Uterus (tissue), 4 donors: Measurements from ENCODE around the gene RABAC1. TPM values are rescaled to one million over a fixed set of nuclear protein-coding genes. Genes with fewer than 3 reads are reported as not detected.

Experiments
- DNase-seq, 2 donors: peaks; one replicate each; pipeline ENCODE4 v3.0.0-alpha.2; 2019 to 2020
- H3K27ac ChIP-seq, 2 donors: fragments of 200-600 bp; sonication (generic); 1 replicate in 1 of 2; 2 replicates in 1 of 2; pipeline ENCODE4 v1.5.1; 2016 to 2018
- H3K27me3 ChIP-seq, 2 donors: fragments of 200-600 bp; sonication (generic); one replicate each; pipeline ENCODE4 v1.5.1; 2018 to 2019; ENCODE audit warnings: control low read depth in 1 of 2
- H3K36me3 ChIP-seq, 2 donors: fragments of 200-600 bp; sonication (generic); one replicate each; pipeline ENCODE4 v1.5.1; 2019; ENCODE audit warnings: control low read depth in 1 of 2
- H3K4me1 ChIP-seq, 2 donors: fragments of 200-600 bp; sonication (generic); one replicate each; pipeline ENCODE4 v1.5.1; 2018 to 2019; ENCODE audit warnings: control low read depth in 1 of 2
- H3K4me3 ChIP-seq, 2 donors: fragments of 200-600 bp; sonication (generic); 1 replicate in 1 of 2; 2 replicates in 1 of 2; pipeline ENCODE4 v1.5.1; 2018 to 2019; ENCODE audit warnings: mild to moderate bottlenecking in 1 of 2
- H3K9me3 ChIP-seq, 2 donors: fragments of 200-600 bp; sonication (generic); one replicate each; pipeline ENCODE4 v1.5.1; 2019; ENCODE audit warnings: control low read depth in 1 of 2
- CTCF ChIP-seq, 4 experiments: fragments of 200-600 bp in 2 of 4; fragments of 450-650 bp in 2 of 4; sonication (generic) in 2 of 4; IDR thresholded peaks; one replicate each; pipeline ENCODE4 v1.5.1; 2016 to 2019; ENCODE audit warnings: antibody characterized with exemption in 4 of 4, mild to moderate bottlenecking in 2 of 4, moderate library complexity in 1 of 4
- POLR2A ChIP-seq, 2 donors: fragments of 450-650 bp; IDR thresholded peaks; one replicate each; pipeline ENCODE4 v1.6.1; 2016; ENCODE audit warnings: antibody characterized with exemption in 2 of 2, mild to moderate bottlenecking in 1 of 2, moderate library complexity in 1 of 2
- intact Hi-C: fragments of 100-400 bp; cut with DNase I; formaldehyde crosslinking; loops from one replicate; pipeline ENCODE4 v1.15.1; 2023; ENCODE audit warnings: low total_unique reads
- total RNA-seq, 4 donors: library from RNA; depleted of rRNA in 3 of 4; stranded (reverse); fragments of >200 nt in 3 of 4; gene quantifications; one replicate each; pipeline versions ENCODE4 v1.1.0 to v1.2.4, GENCODE V29; 2014 to 2023
- donor health status: DM: yes; HTN: yes; CAD: no.

RABAC1 gene
- total RNA-seq, 4 donors from 2014 or later = 83.0 to 223 (median 178) TPM

DNA sequence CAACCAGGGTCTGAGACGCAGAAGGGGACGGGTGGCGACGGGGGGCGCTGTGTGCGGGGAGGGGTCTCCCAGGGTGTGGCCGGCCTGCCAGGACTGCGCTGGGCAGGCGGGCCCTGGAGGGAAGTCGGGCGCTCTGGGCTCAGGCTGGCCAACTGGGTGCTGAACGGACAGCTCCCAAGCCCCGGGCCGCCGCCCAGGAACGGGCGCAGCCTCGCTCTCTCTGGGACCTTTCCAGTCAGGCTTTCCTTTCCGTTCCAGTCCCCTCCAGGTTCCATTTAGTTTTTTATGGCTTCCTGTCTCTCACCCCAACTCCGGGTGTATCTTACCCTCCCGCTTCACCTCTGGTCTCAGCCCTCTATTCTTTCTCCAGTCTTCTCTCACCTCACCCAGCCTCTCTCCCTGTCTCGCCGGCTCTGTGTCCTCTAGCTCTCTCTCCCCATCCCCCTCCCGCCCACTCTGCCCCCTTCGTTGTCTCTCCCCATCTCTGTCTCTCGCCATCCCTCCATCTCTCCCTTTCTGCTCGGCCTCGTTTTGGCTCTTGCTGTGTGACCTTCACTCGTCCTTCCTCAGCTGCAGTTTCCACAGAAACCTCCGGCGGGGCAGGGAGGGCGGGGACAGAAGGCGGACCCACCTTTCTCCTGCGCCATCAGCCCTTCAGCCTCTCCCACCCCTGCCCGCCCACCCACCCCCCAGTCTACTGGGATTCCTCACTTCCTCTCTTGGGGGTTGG, 38.2 kb upstream of the RABAC1 start:
- H3K4me1 ChIP-seq = peaks cover 0 to 8% of the 10 kb centered on the region in 2 donors

DNA sequence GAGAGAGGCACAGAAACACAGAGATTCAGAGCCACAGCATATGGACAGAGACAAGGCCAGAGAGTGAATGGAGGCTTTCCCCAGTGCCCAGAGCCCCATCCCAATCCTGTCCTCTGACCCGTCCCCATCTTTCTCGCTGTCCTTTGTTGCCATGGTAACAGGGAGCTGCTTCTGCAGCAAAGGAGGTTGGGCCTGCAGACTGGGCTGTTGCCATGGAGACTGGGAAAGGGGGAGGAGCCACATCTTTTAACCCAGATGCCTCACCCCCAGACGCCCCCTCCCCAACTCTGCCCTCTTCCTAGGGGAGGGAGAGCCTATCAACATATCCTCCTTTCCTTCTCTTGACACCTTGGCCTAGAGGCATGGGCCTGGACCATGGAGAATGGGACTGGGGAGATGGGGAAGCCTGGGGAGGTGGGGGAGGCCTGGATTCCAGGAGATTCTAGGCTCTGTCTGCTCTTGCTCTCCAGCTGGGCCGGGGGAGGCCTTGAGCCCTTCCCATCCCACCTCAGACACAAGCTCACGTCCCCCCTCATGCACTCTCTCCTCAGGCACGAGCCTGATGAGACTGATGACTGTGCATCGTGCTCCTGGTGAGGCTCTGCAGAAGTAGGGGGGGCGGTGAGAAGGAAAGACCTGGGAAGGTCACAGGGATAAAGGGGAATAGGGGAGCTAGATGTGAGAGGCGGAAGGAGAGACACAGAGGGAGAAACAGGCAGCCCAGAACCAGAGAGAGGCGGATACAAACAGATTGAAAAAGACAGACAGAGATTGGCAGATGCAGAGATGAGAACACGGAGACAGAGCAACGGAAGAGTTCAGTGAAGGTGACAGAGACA, 37.1 kb upstream of the RABAC1 start:
- DNase-seq = no peak
- intact Hi-C loops = no loop called here
- H3K36me3 ChIP-seq = no peaks in the 10 kb centered on the region
- TF ChIP-seq POLR2A (IDR thresholded peaks at IDR 0.05) = no peak
- no peak for TF ChIP-seq CTCF (IDR thresholded peaks at IDR 0.05)
- no peak overlapping the region for H3K4me3 ChIP-seq
- peaks cover 0 to 8% of the 10 kb centered on the region in 2 donors for H3K4me1 ChIP-seq
- no peak overlapping the region for H3K27ac ChIP-seq
- peaks cover 12 to 19% of the 10 kb centered on the region in 2 donors for H3K27me3 ChIP-seq
- H3K9me3 ChIP-seq = no peaks in the 10 kb centered on the region

More for the DNA sequence above, 38.2 kb upstream of the RABAC1 start:
- Histone ChIP-seq H3K4me3 (no peak overlapping the region), H3K27me3 (peaks cover 12 to 19% of the 10 kb centered on the region in 2 donors), H3K9me3 (no peaks in the 10 kb centered on the region), H3K36me3 (no peaks in the 10 kb centered on the region), H3K27ac (no peak overlapping the region)
- no peak for DNase-seq
- TF ChIP-seq CTCF (IDR thresholded peaks at IDR 0.05) (no peak), POLR2A (IDR thresholded peaks at IDR 0.05) (no peak)
- intact Hi-C loops = no loop called here

DNA sequence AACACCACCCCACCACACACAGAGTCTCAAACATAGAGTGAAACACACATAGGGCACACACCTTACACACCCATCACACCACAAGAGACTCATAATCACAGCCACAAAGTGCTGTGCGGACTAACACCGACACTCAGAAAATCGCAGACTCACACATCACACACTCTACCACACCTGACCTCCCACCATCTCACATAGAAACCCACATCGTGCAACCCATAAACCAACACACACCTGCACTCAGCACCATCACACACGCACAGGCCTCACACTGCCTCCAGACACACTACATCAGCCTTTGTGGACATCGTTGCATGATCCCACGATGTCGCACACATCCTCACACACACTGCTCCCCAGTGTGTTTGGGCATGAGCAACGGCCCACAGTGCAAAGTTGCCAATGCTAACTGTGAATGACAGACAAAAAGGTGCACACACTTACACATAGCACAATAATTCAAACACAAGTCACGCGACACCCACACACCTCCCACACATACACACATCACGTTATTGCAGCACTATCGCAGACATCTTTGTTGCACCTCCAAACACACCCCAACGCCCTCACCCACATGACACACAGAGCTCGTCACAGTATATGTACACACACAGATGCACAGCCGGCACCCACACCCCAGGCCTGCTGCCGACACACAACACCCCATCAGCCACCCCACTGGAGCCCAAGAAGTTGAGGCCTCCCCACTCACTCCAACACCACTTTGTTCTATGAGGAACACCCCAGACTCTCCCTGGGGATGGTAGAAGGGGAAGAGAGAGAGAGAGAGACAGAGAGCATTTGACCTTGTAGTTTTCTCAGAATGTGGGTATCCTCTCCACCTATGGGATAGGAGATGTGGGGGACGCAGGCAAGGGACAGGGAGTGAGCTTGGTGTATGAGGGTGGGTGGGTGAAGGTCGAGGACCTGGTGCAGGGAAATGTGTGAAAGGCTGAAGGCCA, 36.2 kb upstream of the RABAC1 start:
- peaks cover 12 to 19% of the 10 kb centered on the region in 2 donors for H3K27me3 ChIP-seq
- intact Hi-C loops = no loop called here

DNA sequence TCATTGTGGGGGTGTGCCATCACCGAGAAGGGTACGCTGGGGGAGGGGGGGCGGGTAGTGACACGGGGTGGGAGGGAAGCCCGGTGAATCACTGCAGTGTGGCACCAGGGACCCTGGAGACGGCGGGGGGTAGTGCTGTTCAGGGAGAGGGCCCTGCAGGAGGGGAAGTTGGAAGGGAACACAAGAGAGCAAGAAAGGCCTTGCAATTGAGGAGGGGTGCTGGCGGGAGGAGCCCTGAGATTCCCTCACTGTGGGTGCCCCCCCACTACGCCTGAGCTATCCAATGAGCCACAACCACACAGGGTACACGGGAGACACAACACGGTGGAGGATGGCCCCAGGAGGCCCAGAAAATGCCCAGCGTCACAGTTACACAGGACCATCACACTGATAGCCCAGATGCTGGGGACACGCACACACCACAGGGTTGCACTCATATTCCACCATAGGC, 35.4 kb upstream of the RABAC1 start:
- H3K36me3 ChIP-seq = no peaks in the 10 kb centered on the region
- no peak for DNase-seq
- H3K27me3 ChIP-seq = peaks cover 12 to 19% of the 10 kb centered on the region in 2 donors

More for the DNA sequence above, 36.2 kb upstream of the RABAC1 start:
- peaks cover 0 to 8% of the 10 kb centered on the region in 2 donors for H3K4me1 ChIP-seq
- H3K36me3 ChIP-seq = no peaks in the 10 kb centered on the region
- H3K27ac ChIP-seq = no peak overlapping the region
- H3K4me3 ChIP-seq = no peak overlapping the region
- H3K9me3 ChIP-seq = no peaks in the 10 kb centered on the region
- no peak for TF ChIP-seq CTCF (IDR thresholded peaks at IDR 0.05)
- TF ChIP-seq POLR2A (IDR thresholded peaks at IDR 0.05) = no peak
- DNase-seq = no peak

More for the DNA sequence above, 35.4 kb upstream of the RABAC1 start:
- TF ChIP-seq CTCF (IDR thresholded peaks at IDR 0.05) = no peak
- H3K4me1 ChIP-seq = peaks cover 0 to 8% of the 10 kb centered on the region in 2 donors
- intact Hi-C loops = no loop called here
- H3K4me3 ChIP-seq = no peak overlapping the region
- no peak overlapping the region for H3K27ac ChIP-seq
- no peaks in the 10 kb centered on the region for H3K9me3 ChIP-seq
